ENCODE data around the gene CACNA1A.
"Not testable (repeated sequence)": the region's sequence is repeated elsewhere in the genome, so short reads cannot be mapped to it uniquely, and the experiment has no call there.

Gene CACNA1A

DNA sequence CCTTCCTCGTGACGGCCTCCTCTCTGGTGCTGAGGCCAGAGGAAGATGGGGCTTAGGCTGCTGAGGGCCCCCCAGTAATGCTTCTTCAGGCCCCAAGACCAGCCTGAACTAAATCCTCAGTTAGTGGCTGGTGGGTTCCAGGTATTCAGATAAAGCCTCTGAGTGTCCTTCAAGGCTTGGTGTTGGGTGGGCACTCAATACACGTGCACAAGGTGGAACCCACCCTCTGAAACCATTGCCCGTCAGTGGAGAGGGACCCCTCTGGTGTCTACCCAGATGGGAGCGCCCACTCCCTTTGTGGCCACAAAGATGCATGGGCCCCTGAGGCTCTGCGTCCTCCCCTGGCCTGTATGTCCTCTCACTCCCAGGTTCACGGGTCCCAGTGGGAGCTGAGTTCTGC is 277.0 kb downstream of the CACNA1A start:
- DNase-seq (no peak), ATAC-seq (no peak)

DNA sequence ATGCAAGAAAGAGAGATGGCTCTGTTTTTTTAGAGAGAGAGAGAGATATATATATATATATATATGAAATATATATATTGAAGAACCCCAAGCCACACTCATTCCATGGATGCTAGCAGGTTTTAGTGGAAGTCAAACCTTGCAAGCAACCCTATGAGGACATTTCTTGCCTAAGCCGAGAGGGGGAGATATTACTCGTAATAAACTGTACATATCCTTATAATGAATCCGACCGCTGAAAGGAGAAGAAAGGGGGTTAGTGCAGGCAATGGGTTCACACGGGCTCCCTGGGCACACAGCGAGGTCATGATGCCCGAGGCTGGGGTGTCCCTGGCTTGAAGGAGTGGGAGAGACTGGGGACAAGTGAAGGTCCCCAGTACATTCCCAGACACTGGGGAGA is 277.7 kb downstream of the CACNA1A start:
- no peak for DNase-seq
- no peak for ATAC-seq

DNA sequence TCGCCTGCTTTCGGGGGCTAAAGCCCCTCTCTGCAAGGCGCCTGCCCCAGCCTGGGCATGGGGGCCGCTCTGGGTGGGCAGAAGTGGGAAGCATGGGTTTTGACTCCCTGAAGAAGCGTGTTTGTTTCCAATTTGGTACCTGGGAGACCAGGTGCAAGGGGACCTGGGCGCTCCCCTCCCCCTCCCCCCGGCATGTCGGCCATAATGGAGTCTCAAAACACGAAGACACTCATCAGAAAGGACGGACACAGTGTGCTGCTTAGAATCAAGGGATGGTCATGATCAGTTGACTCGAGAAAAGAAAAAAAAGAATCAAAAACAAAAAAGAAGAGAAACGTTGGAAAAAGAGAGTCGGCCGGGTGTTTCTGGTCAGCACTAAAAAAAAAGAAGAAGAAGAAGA is 279.3 kb downstream of the CACNA1A start:
- no peak for ATAC-seq
- DNase-seq = no peak

DNA sequence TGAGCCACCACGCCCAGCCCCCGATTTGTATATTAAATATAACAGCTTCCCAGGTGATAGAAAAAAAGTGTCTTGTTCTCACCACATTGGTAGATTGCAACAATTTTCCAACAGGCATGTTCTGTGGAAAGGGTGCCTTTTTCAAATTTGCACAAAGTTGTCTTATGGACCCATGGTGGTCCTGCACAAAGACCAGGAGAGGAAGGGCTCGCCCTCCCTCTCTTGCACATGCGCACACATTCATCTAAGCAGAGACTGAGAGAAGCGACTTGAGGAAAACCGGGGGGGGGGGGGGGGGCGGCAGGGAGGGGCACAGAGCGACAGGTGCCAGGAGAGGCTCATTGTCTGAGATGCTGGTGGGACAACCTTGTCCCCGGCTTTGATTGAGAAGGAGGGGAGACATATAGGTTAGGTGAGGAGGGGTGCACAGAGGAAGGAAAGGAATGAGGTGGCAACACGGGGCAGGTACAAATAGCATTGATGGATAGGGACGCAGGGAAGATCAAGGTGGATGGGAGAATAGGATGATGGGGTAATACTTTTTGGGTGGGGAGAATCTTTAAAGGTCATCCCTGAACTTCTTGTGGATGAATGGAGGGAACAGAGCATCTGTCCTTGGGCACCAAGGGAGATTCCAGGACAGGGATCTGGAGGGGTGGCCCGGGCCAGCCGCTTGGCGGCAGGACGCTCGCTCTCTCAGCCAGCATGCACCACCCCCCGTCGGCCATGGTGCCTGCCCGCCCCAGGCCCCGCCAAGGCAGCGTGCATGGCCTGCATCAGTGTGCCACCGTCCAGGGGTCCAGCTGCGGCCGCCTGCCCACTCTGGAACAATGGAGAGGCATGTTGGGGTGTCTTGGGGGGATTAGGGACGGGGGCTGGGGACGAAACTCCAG is 280.1 kb downstream of the CACNA1A start:
- ATAC-seq (no peak), DNase-seq (no peak)

DNA sequence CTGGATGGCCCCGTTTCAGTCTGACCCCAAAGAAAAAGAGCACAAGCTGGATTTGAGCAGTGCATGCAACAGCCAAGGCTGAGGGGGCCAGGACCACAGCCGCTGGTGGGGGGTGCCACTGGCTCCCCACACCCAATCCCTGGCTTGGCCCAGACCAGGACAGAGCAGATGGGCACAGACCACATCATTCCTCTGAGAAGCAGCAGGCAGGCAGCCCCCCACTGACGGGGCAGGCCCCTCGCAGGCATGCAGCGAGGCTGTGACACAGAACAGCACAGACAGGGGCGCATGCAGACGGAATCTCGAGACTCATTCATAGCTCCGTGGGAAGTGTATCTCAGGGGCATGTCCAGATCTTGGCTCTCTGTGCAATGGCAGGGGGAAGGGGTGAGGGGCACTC is 281.2 kb downstream of the CACNA1A start:
- ATAC-seq (no peak), DNase-seq (no peak)

DNA sequence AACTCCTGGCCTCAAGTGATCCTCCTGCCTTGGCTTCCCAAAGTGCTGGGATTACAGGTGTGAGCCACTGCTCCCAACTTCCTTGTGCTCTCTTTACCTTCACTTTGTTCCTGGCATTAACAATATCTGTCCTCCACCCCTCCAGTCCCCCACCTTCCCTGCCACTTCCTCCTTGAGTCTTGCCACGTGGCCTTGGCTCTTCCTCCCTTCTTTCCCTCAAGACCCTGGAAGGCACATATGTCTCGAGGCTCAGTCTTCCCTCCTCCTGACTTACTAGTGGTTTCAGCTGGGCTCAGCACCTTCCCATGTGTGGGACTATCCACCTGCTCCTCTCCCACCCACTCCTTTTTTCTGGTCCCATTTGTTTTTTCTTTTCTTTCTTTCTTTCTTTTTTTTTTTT is 285.4 kb downstream of the CACNA1A start:
- ATAC-seq = no peak
- no peak for DNase-seq

DNA sequence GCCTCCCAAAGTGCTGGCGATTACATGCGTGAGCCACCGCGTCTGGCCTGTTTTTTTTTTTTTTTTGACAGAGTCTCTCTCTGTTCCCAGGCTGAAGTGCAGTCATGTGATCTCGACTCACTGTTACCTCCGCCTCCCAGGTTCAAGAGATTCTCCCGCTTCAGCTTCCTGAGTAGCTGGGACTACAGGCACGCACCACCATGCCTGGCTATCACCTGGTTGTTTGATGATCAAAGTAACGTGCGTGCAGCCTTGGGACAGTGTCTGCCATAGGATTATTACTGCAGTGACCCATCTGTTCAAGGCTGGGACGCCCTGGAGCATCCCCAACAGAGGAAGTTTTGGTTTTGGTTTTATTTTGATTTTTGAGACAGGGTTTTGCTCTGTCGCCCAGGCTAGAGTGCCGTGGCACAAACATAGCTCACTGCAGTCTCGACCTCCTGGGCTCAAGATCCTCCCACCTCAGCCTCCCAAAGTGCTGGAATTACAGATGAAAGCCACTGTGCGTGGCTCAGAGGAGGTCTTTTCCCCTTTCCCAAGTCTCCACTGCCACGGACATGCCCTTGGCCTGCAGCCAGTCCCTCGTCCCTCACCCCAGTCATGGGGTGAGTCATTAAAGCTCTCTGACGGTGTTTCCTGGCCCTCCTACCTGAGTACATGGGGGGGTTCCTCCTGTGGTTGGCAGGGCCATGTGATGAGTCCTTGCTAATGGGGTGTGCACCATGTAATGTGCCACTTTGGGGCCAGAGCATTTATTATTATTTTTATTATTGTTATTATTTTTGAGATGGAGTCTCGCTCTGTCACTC is 290.5 kb downstream of the CACNA1A start:
- ATAC-seq (peak; percentile 63), DNase-seq (peak; percentile 31)

DNA sequence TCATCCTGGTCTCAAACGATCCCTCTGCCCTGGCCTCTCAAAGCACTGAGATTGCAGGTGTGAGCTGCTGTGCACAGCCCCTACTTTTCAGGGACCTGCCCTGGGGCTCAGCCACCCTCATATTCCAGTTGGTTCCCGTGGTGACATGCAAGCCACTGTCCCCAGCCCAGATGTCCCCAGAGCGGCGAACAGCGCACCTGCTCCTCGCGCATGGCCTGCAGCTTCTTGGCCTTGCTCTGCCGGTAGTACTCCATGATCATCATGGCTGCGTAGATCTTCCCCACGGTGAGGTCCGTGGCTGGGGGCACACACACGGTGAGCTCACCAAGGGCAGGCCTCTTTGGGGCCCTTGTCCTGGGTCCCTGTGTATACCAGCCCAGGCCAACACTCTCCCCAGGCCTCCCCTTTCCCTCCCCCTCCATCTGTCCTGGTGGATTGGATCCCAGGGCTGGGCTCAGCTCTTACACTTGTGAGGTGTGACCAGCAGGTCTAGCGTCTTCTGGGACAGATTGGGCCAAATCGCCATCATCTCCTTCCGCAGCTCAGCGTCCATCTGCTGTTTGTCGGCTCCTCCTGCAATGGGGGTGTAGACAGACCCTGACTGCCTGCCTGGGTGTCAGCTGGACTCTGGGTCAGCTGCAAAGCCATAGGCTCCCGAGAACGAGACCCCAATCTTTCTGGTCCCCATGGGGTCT is 292.1 kb downstream of the CACNA1A start:
- DNase-seq = no peak
- no peak for ATAC-seq

DNA sequence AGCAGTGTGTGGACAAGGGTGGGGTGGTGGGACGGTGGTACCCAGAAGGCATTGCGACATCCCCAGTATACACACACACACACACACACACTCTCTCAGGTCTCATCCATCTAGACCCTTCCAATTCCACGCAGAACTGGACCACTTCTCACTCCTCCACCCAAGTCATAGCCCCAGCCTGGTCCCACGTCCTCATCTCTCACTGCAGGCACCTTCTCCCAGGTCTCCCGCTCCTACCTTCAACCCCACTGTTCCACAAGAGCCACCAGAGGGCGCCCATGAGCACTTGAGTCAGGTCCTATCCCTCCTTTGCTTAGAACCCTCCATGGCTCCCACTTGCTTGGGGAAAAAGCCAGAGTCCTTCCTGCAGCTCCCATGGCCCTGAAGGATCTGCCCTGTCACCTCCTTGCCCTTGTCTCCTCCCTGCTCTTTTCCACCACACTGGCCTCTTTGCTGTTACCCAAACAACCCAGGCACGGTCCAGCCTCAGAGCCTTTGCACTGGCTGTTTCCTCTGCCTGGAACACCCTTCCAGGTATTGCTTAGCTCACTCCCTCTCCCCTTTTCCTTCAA is 293.4 kb downstream of the CACNA1A start:
- DNase-seq (peak; percentile 84), ATAC-seq (peak; percentile 36)

DNA sequence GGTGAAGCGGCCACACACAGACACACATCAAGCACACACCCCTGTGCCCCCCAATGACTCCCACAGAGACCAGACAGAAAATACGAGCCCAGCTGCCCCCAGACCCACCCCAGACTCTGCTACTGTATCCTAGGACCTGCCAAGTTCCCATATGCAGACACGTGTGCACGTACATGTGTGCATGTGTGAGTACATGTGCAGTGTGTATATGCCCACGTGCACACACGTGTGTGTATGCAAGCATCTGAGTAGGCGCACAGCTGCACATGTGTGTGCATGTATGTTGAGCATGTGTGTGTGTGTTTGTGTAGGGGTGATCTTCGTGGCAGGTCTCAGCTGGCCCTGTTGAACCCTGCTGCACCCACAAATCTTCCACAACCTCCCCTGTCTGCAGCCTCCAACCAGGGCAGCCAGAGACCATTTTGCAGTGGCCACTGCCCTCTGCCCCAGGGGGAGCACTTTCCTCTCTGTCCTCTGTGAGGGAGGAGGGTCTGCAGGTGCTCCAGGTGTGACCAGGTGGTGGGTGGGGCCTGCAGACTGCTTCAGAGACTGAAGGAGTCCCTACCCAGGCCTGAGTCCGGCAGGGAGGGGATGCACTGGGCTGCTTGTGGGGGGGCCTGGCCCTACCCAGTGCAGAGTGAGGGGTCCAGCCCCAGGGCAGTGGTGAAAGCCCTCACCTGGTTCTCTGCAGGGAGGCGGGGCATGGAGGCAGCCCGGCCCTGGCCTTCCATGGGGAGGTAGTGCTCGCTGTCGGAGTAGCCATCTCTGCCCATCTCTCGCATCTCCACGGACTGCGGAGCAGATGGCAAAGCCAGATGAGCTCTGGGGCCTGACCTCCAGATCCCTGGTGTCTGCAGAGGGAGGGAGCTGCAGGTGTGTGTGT is 294.6 kb downstream of the CACNA1A start:
- DNase-seq = no peak
- ATAC-seq = no peak

DNA sequence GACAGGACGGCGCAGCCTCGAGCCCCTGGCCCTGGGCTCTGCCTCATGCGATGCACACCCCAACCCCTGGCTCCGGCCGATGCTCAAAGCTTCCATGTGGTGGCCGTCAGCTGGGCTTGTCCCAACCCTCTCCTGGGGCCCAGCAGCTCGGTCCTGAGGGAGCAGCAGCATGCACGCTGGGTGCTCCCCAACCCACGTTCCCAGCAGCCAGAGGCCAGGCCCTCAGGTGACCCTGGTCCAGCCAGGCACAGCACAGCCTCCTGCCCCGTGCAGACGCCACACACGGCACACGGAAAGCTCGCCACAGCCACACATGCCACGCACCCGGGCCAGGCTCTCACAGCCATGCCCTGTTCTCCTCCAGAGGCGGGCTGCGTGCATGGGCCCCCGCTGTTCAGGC is 295.3 kb downstream of the CACNA1A start:
- ATAC-seq (no peak), DNase-seq (no peak)

DNA sequence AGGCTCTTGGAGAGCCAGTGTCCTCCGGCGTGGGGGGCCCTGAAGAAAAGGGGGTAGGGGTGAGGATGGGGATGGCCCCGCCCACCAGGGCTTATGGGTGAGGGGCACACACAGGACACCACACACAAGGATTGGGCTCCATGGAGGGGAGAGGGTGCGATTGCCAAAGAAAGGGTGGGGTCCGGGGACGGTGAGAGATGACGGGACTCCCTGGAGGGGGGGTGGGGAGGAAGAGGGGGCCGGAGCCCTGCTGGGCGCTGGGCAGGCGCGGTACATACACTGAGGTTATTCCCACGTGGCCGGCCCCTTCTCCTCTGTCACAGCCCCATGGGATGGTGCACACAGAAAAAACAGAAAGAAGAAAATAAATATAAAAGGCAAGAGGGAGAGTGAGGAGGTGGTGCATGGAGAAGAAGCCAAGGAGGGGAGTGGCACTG is 295.9 kb downstream of the CACNA1A start:
- ATAC-seq = no peak
- no peak for DNase-seq

DNA sequence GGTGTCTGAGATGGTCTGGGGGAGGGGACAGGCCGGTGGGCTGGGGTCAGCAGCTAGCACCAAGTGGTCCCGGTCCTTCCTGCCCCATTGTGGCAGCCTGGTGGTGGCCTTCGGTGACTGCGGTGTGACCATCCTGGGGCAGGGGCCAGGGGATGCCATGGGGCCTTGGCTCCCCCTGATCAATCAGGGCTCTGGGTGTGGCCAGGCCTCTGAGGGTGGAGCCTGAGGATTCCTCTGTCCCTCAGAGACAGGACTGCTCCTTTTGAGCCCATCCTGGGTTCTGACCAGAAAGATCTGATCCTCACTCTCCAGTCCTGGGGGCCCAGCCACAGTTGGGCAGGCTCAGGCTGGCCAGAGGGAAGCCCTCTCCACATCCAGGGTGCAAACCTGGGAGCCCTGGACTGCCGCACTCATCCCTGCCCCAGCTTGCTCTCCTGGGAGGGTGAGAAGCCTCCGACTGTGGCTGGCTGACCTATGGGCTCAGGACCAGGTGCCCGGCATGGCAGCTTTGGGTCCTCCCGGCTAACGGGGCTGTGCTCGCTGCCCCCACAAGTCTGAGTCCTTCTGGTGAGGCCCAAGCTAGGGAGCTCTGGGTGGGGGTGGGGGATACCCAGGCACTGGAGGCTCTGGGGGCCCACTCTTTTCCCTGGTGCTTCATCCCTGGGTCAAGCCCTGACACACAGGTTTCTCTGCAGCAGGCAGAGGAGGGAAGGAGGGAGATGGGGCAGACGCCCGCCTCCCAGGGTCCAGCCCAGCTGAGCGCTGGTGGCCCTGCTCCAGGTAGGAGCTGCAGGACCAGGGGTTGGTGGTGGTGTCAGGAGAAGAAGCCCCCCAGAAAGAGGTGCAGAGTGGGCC is 296.6 kb downstream of the CACNA1A start:
- no peak for DNase-seq
- ATAC-seq = no peak

DNA sequence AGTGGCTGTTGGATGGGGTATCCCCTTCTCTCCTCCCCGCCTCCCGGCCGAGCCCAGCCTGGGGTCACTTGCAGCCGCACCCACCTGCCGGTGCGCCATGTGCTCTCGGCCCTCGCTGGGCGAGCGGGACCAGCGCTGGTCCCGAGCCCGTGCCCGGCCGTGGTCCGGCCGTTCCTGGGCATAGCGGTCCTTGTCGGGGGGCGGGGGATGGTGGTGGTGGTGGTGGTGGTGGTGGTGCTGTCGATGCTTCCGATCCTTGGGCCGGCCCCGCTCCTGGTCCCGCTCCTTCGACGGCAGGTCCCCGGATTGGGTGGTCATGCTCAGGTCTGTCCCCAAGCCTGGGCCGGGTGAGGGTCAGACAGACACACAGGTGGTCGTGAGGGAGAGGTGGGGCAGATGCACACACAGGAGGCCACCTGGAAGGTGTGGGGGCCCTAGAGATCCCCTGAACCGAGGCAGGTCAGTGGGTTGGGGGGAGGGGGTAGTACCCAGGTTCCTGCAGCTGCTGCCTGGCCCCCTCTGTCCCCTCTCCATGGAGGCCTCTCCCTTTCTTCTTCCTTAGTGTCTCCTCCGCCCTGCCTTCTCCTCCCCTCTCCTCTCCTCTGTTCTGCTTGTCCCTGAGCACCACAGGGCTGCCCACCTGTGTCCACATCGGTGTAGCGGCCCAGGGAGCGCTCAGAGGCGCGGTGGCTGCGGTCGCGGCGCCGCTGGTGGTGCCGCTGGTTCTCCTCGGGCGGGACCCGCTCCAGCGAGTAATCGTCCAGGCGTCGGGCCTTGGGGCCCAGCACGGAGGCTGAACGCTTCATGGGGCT is 297.4 kb downstream of the CACNA1A start:
- DNase-seq (no peak), ATAC-seq (no peak)

DNA sequence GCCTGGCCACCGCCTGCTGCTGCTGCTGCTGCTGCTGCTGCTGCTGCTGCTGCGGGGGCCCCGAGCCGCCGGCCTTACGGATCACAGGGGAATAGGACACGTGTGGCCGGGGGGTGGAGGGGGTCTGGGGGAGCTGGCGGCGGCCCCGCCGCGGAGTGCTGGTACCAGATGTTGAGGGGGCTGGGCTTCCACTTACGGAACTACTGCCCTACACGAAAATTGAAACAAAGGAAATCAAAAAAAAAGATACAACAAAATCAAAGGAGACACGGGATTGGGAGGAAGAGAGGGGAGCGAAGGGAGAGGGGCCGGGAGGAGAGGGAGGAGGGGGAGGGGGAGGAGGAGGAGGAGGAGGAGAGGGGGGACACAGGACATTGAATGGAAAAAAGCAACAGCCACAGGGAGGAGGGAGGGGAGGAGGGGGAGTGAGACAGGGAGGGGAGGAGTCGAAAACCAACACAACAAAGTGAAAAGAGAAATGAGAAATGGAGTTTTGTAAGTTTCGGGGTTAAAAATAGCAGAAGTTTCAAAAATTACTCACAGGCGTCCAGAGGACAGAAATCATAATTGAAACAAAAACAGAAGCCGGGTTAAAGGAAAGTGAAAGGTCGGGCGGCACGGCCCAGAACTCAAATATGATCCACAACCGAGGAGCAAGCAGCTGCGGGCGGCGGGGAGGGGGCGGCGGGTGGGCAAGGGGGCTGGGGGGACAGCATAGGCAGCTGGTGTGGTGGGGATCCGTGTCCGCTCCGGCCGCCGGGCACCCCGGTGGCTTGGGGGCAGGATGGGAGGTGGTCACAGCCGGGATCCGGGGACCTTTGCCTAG is 298.2 kb downstream of the CACNA1A start:
- peak; percentile 61 for ATAC-seq
- DNase-seq = peak; percentile 76

DNA sequence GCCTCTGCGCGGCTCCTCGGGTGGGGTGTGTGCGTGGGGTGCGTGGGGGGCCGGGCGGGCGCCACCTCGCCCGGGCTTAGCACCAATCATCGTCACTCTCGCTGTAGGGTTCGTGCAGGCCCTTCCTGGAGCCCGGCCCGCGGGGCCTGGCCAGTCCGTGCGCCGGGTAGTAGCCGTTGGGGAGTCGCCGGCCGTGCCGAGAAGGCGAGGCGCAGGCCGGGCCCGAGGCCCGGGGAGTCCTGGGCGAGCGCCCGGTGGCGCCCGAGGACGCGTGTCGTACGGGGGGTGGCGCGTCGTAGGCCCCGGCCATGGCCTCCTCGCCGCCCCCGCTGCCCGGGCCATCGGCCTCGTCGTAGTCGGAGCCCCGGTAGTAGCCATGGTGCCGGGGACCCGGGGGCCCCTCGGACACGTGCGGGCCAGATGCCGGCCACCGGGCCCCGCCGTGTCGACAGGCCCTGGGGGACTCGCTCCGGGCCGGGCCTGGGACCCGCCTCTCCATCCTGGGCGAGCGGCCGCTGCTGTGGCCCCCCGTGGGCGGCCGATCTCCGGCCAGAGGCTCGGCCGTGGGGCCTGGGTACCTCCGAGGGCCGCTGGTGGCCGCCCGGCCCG is 298.9 kb downstream of the CACNA1A start:
- ATAC-seq = no peak
- DNase-seq = no peak

DNA sequence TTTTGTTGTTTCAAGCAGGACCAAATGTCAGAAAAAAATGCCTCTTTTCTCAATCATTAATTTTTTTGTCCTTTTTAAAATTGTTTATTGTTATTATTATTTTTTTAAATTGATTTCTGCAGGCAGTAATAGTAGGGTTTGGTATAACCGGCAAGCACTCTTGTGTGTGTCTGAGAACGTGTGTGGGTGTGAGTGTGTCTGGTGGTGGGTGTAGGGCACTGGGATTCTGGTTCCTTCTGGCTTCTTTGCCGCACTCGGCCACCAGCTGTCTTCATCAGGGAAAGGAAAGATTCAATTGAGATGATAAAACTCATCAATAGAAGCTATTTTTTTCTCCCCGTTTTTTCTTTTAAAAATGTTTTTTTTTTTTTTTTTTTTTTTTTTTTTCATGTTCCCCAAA is 299.7 kb downstream of the CACNA1A start:
- DNase-seq (no peak), ATAC-seq (no peak)

DNA sequence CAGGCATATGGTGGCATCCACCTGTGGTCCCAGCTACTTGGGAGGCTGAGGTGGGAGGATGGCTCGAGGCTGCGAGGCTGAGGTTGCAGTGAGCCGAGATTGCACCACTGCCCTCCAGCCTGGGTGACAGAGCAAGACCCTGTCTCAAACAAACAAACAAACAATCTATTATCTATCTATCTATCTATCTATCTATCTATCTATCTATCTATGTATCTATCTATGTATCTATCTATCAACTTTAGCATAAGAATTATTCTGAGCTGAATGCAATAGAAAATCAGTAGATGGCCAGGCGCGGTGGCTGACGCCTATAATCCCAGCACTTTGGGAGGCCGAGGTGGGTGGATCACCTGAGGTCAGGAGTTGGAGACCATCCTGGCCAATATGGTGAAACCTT is 304.2 kb downstream of the CACNA1A start:
- not testable (repeated sequence) for ATAC-seq, DNase-seq

Data from stimulated activated naive CD8-positive, alpha-beta T cell treated with anti-CD3 and anti-CD28 coated beads, Interleukin-15, Interleukin-2, amounts not matched to agents 100 U/mL and 50 U/mL, for 24 hours (primary cell).